Psoas muscle (tissue), 8 donors: ENCODE results near the gene DMKN. TPM values are rescaled to one million over a fixed set of nuclear protein-coding genes. Genes with fewer than 3 reads are reported as not detected.

Experiments
- ATAC-seq, 4 donors: fragments of 200-7000 bp; cut with Tn5 transposase; one replicate each; pipeline ENCODE4 v1.9.1; 2020; ENCODE audit warnings: moderate library complexity in 3 of 4, mild to moderate bottlenecking in 2 of 4
- DNase-seq, 2 donors: peaks; one replicate each; pipeline ENCODE4 v3.0.0-alpha.2; 2020
- H3K27ac ChIP-seq: fragments of 200-600 bp; one replicate; pipeline ENCODE4 v1.8.0; 2022
- H3K27me3 ChIP-seq, 3 donors: fragments of 200-600 bp in 1 of 3; one replicate each; pipeline versions ENCODE4 v1.6.1 to v1.8.0; 2013 to 2022; ENCODE audit warnings: low read length in 2 of 3, mild to moderate bottlenecking in 2 of 3, moderate library complexity in 1 of 3; ENCODE audit not compliant: insufficient read depth in 3 of 3
- H3K36me3 ChIP-seq, 2 donors: fragments of 200-600 bp in 1 of 2; one replicate each; pipeline versions ENCODE4 v1.6.1 to v1.8.0; 2013 to 2022; ENCODE audit warnings: low read depth in 1 of 2, mild to moderate bottlenecking in 1 of 2, moderate library complexity in 1 of 2; ENCODE audit not compliant: insufficient read depth in 1 of 2
- H3K4me1 ChIP-seq: fragments of 200-600 bp; one replicate; pipeline ENCODE4 v1.8.0; 2022
- H3K4me3 ChIP-seq: fragments of 200-600 bp; one replicate; pipeline ENCODE4 v1.8.0; 2022; ENCODE audit warnings: mild to moderate bottlenecking
- H3K9me3 ChIP-seq: fragments of 200-600 bp; one replicate; pipeline ENCODE4 v1.8.0; 2022
- CTCF ChIP-seq: fragments of 200-600 bp; IDR thresholded peaks from one replicate; pipeline ENCODE4 v1.8.0; 2022; ENCODE audit warnings: antibody characterized with exemption
- WGBS, 3 donors: extraction: QIAGEN DNeasy Blood & Tissue Kit; methylation state at CpG; one replicate each; pipeline versions ENCODE4 v1.1.6 to v1.1.7; 2013; 5-methylcytosine and 5-hydroxymethylcytosine counted together
- intact Hi-C, 2 donors: fragments of 100-400 bp; cut with DNase I; formaldehyde crosslinking; loops; one replicate each; pipeline versions ENCODE4 v1.11.0 to v1.14.2; 2022
- polyA plus RNA-seq, 3 donors: library from polyadenylated mRNA; stranded (reverse); fragments of 200-250 nt; gene quantifications; one replicate each; pipeline ENCODE4 v1.2.3, GENCODE V29; 2013
- total RNA-seq, 4 donors: library from RNA; stranded (reverse); fragmentation: NEBNext Ultra II Directional in 2 of 4; extraction: Animal tissue kit (Norgen Biotek cat#: 25700) in 2 of 4; gene quantifications; one replicate each; pipeline versions ENCODE4 v1.2.1 to v1.2.4, GENCODE V29; 2021 to 2023
- donor health status: healthy with polysubstance abuse.
- donor health status: DM: no; HTN: no; CAD: no; lungs with moderate emphysema.
- donor health status: Bipolar disorder and iron deficiency.
- donor health status: healthy.
- donor health status: DM: yes; HTN: yes; CAD: no.
- donor health status: DM: no; HTN: no; CAD: no.
- donor health status: DM: no; HTN: no; CAD: no.
- donor health status: DM: yes; HTN: yes; CAD: no.

The DMKN gene
- total and polyA plus RNA-seq, 7 donors = 0.21 to 0.77 (median 0.54) TPM; not detected in 1

GRCh38 chr19:35529241-35530218 lies 16.1 kb upstream of the DMKN start:
- intact Hi-C loops = no loop called here
- DNase-seq = no peak
- Histone ChIP-seq H3K4me1 (no peaks in the 10 kb centered on the region), H3K36me3 (no peaks in the 10 kb centered on the region), H3K27me3 (peaks cover 0 to 76% (median 11%) of the 10 kb centered on the region in 3 donors), H3K27ac (no peak overlapping the region), H3K4me3 (no peak overlapping the region), H3K9me3 (no peaks in the 10 kb centered on the region)
- 53 to 55% (median 54%) methylated on average over 18 to 19 of the region's 19 CpGs for WGBS, 3 donors
- TF ChIP-seq CTCF = no peak
- no peak for ATAC-seq

GRCh38 chr19:35528218-35529038 lies 15.0 kb upstream of the DMKN start, which contains the start of gene SBSN:
Gene SBSN, minus strand, starts transcription at chr19:35528311. Its CDS starts 30 bp downstream, at chr19:35528281.
- Histone ChIP-seq H3K27me3 (peaks cover 0 to 69% (median 8%) of the 10 kb centered on the region in 3 donors), H3K4me3 (no peak within 1 kb of the TSS), H3K27ac (no peak within 1 kb of the TSS), H3K36me3 (no peaks in the 10 kb centered on the region), H3K9me3 (no peaks in the 10 kb centered on the region), H3K4me1 (no peaks in the 10 kb centered on the region)
- intact Hi-C loops = no loop called here
- no peak for ATAC-seq
- 72 to 77% (median 73%) methylated on average over 11 of the region's 11 CpGs for WGBS, 3 donors
- TF ChIP-seq CTCF = no peak
- no peak for DNase-seq

- no peak for TF ChIP-seq CTCF
- DNase-seq = no peak
- no peak for ATAC-seq
- Histone ChIP-seq H3K4me3 (no peak overlapping the region), H3K27me3 (peaks cover 0 to 47% (median 9%) of the 10 kb centered on the region in 3 donors), H3K4me1 (no peaks in the 10 kb centered on the region), H3K9me3 (no peaks in the 10 kb centered on the region), H3K36me3 (no peaks in the 10 kb centered on the region), H3K27ac (no peak overlapping the region)
- intact Hi-C loops = no loop called here
- 59 to 77% (median 74%) methylated on average over 4 of the region's 4 CpGs for WGBS, 3 donors
Observed at GRCh38 chr19:35525873-35526272, 12.4 kb upstream of the DMKN start.

GRCh38 chr19:35524181-35524837 lies 10.9 kb upstream of the DMKN start:
- ATAC-seq (no peak), DNase-seq (no peak)
- Histone ChIP-seq H3K36me3 (no peaks in the 10 kb centered on the region), H3K9me3 (no peaks in the 10 kb centered on the region), H3K27ac (no peak overlapping the region), H3K27me3 (peaks cover 0 to 38% (median 4%) of the 10 kb centered on the region in 3 donors), H3K4me1 (no peaks in the 10 kb centered on the region), H3K4me3 (no peak overlapping the region)
- intact Hi-C loops = no loop called here
- 12 to 19% (median 17%) methylated on average over 11 of the region's 11 CpGs for WGBS, 3 donors
- TF ChIP-seq CTCF = no peak
